Fibroblast of villous mesenchyme (primary cell): ENCODE results near the gene OSBP2. TPM values are rescaled to one million over a fixed set of nuclear protein-coding genes. Genes with fewer than 3 reads are reported as not detected.
"Not testable (repeated sequence)": the region's sequence is repeated elsewhere in the genome, so short reads cannot be mapped to it uniquely, and the experiment has no call there.

ENCODE experiments used
- DNase-seq: peaks from one replicate; pipeline ENCODE4 v3.0.0-alpha.2; 2010; ENCODE audit warnings: low read depth
- H3K4me3 ChIP-seq: 2 replicates; pipeline ENCODE4 v1.5.1; 2011; ENCODE audit warnings: low read depth, mild to moderate bottlenecking, low read length
- CTCF ChIP-seq: IDR thresholded peaks from 2 replicates; pipeline ENCODE4 v1.5.1; 2012; ENCODE audit warnings: low read depth, mild to moderate bottlenecking, low read length; ENCODE audit not compliant: insufficient read depth
- total RNA-seq: library from RNA; depleted of rRNA; stranded (reverse); fragments of >200 nt; gene quantifications from 2 replicates; pipeline ENCODE4 v1.2.3, GENCODE V29; 2012

The OSBP2 gene
- total RNA-seq, 1 donor: 0.43 TPM

GRCh38 chr22:30697975-30698374, 3.3 kb downstream of the OSBP2 start:
- no peak overlapping the region for H3K4me3 ChIP-seq
- TF ChIP-seq CTCF: no peak
- no peak for DNase-seq

- no peak for DNase-seq
- no peak for TF ChIP-seq CTCF
- H3K4me3 ChIP-seq: no peak overlapping the region
These were observed 7.2 kb downstream of the OSBP2 start for GRCh38 chr22:30701872-30702271.

- no peak for TF ChIP-seq CTCF
- DNase-seq: no peak
- H3K4me3 ChIP-seq: no peak overlapping the region
These were observed 8.2 kb downstream of the OSBP2 start for GRCh38 chr22:30702856-30703255.

GRCh38 chr22:30704978-30705377, 10.3 kb downstream of the OSBP2 start:
- TF ChIP-seq CTCF: no peak
- DNase-seq: no peak
- no peak overlapping the region for H3K4me3 ChIP-seq

GRCh38 chr22:30705710-30706651, 11.3 kb downstream of the OSBP2 start:
- no peak overlapping the region for H3K4me3 ChIP-seq
- TF ChIP-seq CTCF: no peak
- no peak for DNase-seq

GRCh38 chr22:30709980-30710379, 15.3 kb downstream of the OSBP2 start:
- H3K4me3 ChIP-seq, DNase-seq: not testable (repeated sequence)

GRCh38 chr22:30712094-30712493, 17.4 kb downstream of the OSBP2 start:
- DNase-seq: no peak
- no peak for TF ChIP-seq CTCF

More at GRCh38 chr22:30712094-30712493, 17.4 kb downstream of the OSBP2 start:
- H3K4me3 ChIP-seq: no peak overlapping the region
